ENCODE results near the gene WNT11.

- TF ChIP-seq BHLHE40 (IDR thresholded peaks at IDR 0.05; ENCODE audit: borderline replicate concordance) (no peak), FOXK2 (IDR thresholded peaks at IDR 0.05) (no peak), FOXM1 (IDR thresholded peaks at IDR 0.05; ENCODE audit: borderline replicate concordance) (no peak), SP1 (IDR thresholded peaks at IDR 0.05) (no peak), CTBP1 (IDR thresholded peaks at IDR 0.05; ENCODE audit: borderline replicate concordance) (no peak), NFRKB (IDR thresholded peaks at IDR 0.05) (no peak), ZNF384 (IDR thresholded peaks at IDR 0.05) (no peak), TARDBP (IDR thresholded peaks at IDR 0.05) (no peak), SUZ12 (IDR thresholded peaks at IDR 0.05) (no peak), L3MBTL2 (conservative IDR thresholded peaks at IDR 0.05) (no peak), HDGF (IDR thresholded peaks at IDR 0.05; ENCODE audit: borderline replicate concordance) (no peak), PKNOX1 (IDR thresholded peaks at IDR 0.05) (no peak), FOXA1 (IDR thresholded peaks at IDR 0.05) (no peak), ELF4 (IDR thresholded peaks at IDR 0.05) (no peak)
Observed at GRCh38 chr11:76201672-76202412, 4.5 kb downstream of the WNT11 start.

Data from HEK293T (cell line).